H54 (cell line): Measurements from ENCODE around the gene SMIM41.

Source experiments
- DNase-seq: peaks from one replicate; pipeline ENCODE4 v3.0.0; 2011; ENCODE audit warnings: low spot score, mixed read lengths; ENCODE audit not compliant: insufficient read length
- FAIRE-seq: peaks from 3 replicates; lab custom pipeline; 2011; peaks lifted over from hg19 to GRCh38; lab: Jason Lieb, UNC
- POLR2A ChIP-seq: IDR thresholded peaks from 2 replicates; pipeline ENCODE4 v1.6.1; 2011; ENCODE audit warnings: low read depth, mild to moderate bottlenecking, low read length

Gene SMIM41

DNA sequence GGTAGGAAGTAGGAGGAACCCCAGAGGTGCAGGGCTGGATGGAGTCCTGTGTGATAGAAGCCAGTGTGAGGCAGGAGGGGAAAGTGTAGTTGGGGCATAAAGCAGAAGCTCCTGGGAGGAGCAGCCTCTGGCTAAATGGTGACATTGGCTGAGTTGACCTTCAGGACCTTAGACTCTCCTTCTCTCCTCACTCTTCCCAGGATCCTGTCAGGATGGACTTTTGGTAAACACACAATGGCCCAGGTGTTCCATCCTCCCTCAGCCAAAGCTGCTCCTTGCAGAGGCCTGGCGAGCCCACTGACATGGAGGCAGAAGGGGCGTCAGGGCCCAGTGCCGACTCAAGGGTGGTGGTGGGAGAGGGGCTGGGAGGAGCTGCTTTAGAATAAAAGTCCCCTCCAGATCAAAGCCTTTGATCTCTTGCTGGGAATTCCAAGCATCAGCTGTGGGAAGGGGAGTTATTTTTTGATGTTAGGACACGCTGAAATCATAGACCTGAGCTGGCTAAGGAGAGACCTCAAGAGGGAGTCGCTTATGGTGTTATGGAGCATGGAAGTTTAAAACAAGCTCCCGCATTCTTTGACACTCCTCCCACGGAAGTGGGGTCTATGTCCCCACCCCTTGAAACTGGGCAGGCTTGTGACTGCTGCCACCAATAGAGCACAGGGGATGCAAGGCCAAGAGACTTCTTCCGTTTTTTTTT, 44.1 kb downstream of the SMIM41 start:
- no peak for DNase-seq
- FAIRE-seq = no peak
- no peak for TF ChIP-seq POLR2A

DNA sequence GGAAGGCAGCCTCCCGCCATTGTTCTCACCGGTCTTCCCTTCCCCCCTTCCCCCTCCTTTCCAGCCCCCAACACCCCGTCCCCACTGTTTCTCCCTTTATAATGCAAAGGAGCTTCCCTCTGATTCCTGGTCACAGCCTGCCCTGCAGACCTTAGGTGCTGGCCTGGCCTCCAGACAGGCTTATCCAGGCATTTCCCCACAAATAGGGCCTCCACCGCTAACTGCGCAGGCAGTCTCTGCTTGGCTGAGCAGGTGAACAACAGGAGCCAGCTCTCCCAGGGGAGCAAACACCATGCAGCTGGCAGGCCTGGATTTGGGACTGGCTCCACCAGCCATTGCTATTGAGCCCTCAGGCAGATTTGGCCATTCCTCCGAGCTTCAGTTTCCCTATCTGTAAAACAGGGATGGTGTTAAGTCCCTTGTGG, 46.0 kb downstream of the SMIM41 start:
- FAIRE-seq (no peak), DNase-seq (no peak)
- TF ChIP-seq POLR2A = no peak

DNA sequence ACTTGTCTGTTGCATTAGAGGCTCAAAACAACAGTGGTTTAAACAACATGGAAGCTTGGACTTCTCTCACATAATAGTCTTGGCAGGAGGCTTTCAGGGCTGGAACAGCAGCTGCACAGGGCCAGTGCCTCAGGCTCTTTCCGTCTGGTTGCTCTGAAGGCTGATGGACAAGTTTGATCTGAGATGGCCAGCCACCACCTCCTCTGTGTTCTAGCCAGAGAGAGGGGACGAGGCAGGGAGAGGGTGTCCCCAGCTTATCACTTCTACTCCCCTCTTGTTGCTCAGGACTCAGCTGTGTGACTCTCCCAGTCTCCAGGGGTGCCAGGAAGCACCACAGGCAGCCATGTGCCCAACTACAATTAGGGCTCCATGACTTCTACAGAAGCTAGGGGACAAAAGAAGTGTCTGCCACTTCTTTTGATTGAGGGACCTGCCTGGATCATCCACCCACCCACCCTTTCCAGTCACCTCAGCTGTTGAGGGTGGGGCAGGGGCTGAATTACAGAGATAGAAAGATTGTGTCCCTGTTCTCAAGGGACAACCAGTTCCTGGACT, 46.6 kb downstream of the SMIM41 start:
- FAIRE-seq (no peak), DNase-seq (no peak)
- TF ChIP-seq POLR2A = no peak

DNA sequence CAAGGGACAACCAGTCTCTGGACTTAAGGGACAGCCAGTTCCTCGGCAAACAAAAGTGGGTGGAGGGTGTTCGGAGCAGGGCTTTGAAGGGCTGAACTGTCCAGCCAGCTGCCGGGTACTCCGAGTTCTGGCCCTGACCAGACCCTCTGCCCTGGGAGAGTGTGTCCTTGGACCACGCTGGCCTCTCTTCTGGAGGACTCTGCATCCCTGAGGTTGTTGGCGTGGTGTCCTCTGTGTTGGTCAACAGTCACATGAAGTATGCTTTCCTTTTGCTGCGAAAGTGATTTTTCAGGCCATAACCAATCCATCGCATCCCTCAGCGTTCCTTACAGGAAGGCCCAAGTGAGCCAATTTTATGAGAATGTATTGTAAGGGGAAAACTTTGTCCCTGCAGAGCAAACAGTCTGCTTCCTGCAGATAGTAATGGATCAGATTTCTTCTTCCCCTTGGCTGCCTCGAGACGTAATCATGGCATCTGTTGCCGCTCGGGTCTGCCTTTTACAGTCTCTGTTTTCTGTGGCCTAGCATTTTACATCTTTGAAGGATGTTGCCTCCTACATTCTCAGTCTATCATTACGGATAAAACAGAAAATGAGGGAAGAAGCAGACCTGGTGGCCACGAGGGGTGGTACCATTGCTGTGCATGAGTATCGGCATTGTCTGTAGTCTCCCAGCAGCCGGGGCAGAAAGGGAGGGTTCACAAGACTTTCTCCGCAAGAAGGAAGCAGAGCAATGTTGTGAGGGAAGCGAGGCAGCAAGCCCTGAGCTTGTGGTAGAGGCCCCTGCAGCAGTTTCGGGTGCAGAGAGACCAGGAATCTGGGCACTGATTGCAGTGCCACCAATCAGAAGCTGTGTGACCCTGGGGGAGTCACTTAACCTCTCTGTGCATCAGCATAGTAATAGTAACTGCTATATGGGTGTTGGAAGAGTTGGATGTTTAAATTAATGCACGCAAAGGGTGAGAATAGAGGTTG, 47.4 kb downstream of the SMIM41 start:
- DNase-seq (no peak), FAIRE-seq (no peak)
- TF ChIP-seq POLR2A = no peak

DNA sequence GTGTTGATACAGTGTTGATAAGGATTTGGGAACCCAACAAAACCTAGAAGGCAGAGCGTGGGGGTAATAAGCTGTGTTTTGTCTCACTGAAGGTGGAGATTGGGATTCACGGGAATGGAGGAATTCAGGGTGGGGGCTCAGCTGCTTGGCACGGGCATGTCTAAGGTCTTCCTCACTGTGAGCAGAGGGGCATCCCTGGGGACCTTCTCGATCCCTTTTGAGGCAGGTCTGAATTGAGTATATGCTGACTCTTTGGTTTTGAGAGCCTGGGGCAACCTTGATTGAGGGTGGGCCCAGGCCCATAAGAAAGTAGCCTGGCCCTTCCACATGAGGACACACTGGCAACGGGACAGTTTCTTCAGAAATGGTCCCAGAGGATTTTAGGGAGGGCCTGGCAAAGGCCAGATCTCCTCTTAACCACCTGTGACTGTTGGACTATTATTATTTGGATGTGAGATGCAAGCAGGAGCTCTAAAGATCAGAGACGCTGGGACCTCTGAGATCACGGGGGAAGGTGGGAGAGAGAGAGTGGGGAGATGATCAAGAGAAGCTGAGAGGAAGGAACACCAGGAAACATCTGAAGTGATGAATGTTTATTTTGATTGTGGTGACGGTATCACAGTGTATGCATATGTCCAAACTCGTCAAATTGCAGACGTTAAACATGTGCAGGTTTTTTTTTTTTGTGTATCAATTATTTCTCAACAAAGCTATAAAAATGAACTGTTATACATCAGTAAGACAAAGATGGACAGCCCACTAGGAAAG, 48.4 kb downstream of the SMIM41 start:
- no peak for DNase-seq

DNA sequence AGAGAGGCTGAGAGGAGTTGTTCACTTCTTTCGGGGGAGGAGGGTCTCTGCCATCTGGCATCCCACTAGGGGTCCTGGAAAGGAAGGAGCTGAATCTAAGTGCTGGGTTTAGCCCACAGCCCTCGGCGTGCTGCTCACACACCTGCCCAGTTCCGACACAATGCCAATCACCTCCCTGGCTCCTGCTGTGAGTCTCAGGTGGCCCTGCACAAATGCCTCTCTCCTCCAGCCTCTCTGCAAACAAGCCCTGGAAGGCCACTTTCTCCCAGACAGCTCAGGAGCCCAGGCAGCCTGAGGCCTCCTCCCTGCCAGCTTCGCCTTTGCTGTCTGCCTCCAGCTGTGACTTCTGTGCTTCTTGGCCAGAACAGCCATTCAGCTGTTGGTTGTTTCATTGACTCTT, 51.2 kb downstream of the SMIM41 start:
- DNase-seq (no peak), FAIRE-seq (no peak)
- no peak for TF ChIP-seq POLR2A

More for the DNA sequence above, 48.4 kb downstream of the SMIM41 start:
- no peak for TF ChIP-seq POLR2A
- no peak for FAIRE-seq

DNA sequence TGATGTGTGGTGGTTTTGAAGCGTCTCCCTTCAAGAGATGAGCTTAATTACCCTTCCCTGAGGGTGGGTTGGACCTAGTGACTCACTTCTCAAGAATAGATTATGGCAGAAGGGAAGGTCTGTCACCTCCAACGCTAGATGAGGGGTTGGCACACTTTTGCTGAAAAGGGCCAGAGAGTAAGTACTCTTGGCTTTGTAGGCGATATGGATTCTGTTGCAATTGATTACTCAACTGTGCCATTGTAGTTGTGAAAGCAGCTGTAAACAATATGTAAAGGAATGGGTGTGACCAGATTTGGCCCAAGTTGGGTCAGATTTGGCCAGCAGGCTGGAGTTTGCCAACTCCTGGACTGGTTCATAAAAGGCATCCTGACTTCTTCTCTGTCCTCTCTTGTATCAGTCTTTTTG, 53.3 kb downstream of the SMIM41 start:
- DNase-seq (no peak), FAIRE-seq (no peak)
- no peak for TF ChIP-seq POLR2A

DNA sequence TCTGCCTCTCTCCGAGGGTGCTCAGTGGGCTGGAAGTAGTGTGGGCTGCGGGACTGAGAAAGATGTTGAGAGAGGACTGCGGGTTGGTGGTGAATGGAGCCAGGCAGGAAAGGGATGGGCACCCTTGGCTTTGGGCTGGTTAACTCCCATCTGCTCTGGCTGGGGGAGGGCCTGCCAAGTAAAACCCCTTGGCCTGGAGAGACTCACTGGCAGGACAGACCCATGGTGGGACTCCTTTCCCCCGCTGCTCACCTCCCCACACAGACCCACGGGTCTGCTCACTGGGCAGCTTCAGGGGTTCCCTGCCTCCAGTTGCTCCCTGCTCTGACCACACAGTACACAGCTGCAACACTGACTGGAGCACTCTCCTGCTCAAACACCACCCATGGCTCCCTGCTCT, 58.2 kb downstream of the SMIM41 start:
- no peak for DNase-seq
- no peak for FAIRE-seq
- TF ChIP-seq POLR2A = no peak

DNA sequence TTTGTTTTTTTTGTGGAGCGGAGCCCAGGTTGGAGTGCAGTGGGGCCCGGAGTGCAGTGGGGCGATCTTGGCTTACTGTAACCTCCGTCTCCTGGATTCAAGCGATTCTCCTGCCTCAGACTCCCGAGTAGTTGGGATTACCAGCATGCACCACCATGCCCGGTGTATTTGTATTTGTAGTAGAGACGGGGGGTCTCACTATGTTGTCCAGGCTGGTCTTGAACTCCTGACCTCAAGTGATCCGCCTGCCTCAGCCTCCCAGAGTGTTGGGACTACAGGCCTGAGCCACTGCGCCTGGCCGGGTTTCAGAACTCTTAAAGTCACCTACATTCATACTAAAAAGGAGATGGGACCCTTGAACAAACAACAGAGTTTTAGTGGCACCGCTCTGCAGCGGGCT, 59.6 kb downstream of the SMIM41 start:
- DNase-seq (no peak), FAIRE-seq (no peak)
- TF ChIP-seq POLR2A = no peak

DNA sequence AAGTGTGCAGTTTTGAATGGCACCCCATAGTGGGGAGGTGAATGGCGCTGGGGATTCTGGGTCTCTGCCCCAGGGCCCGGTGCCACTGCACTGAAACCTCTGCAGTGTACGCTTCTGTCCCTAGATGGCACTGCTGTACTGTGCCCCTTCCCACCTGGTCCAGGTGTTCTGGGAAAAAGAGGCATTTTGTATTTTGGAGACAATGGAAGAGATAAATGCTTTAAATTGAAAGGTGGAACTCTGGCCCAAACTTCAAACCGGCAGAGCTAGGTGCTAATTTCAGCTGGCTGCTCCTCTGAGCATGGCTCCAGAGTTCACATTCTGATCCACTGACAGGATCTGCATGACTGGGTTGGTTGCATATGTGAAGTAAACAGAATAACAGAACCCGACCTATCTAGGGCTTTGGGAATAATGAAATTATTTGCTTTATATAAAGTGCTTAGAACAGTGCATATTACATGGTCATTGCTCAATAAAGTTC, 60.1 kb downstream of the SMIM41 start:
- DNase-seq (no peak), FAIRE-seq (no peak)
- TF ChIP-seq POLR2A = no peak

DNA sequence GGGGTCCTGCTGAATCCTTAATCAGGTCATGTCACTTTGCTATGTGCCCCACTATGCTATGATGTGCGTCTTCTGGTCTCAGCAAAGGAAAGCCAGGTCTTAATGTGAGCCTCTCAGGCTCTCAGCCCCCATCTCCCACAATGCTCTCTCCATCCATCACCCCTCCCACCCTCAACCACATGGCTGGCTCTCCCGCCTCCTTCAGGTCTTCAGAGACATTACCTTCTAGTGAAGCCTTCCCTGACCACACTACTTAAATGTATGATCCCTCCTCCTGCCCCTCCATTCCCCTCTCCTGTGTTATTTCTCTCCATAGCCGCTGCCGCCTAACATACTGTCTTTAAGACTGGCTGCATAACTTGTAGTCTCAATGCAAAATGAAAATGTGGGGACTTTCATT, 61.8 kb downstream of the SMIM41 start:
- TF ChIP-seq POLR2A = no peak
- DNase-seq (no peak), FAIRE-seq (no peak)

DNA sequence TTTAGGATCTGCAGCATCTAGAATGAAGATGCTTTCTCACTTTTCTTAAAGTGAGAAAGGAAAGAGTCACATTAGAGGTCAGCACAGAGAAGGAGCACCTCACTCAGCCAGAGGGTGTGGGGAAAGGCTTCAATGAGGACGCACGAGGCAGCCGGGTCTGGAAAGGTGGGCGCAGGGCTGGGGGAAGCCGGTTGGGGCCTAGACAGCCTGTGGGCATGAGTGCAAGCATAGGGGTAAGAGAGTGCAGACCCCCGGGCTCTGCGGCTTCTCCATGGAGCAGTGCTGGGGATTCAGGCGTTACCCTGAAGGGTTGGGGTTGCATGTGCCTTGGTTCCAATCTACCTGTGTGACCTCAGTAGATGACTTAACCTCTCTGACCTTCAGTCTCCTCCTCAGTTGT, 62.4 kb downstream of the SMIM41 start:
- FAIRE-seq (no peak), DNase-seq (no peak)
- no peak for TF ChIP-seq POLR2A

DNA sequence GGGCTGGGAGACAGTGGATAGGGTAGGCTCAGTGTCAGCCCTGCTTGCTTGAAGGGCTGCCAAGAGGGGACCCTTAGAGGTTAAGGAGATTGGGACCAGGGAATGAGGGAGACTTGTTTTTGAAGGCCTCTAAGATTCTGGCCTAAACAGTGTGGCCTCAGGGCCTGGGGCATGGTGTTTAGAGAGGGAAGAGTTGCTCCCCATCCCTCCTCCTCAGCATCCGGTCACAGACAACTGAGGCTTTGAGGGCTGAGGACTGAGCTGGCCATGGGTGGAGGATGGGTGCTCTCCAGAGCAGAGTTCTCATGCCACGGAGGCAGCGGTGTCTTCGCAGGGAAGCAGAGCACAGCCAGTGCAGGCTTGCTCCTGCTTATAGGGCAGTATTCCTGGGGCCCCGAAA, 62.9 kb downstream of the SMIM41 start:
- TF ChIP-seq POLR2A = no peak
- FAIRE-seq (no peak), DNase-seq (no peak)
